22Rv1 (cell line): Measurements from ENCODE around the gene TNFRSF17.
"Not testable (repeated sequence)": the region's sequence is repeated elsewhere in the genome, so short reads cannot be mapped to it uniquely, and the experiment has no call there.

ENCODE experiments used
- ZFX ChIP-seq: fragments of 450-650 bp; IDR thresholded peaks from 2 replicates; pipeline ENCODE4 v1.6.1; 2017; ENCODE audit warnings: antibody characterized with exemption, borderline replicate concordance
- TF ChIP-seq, protein P1 (sequence below): fragments of 450-650 bp; IDR thresholded peaks from 2 replicates; pipeline ENCODE4 v1.5.1; 2017; ENCODE audit warnings: mild to moderate bottlenecking

DNA sequence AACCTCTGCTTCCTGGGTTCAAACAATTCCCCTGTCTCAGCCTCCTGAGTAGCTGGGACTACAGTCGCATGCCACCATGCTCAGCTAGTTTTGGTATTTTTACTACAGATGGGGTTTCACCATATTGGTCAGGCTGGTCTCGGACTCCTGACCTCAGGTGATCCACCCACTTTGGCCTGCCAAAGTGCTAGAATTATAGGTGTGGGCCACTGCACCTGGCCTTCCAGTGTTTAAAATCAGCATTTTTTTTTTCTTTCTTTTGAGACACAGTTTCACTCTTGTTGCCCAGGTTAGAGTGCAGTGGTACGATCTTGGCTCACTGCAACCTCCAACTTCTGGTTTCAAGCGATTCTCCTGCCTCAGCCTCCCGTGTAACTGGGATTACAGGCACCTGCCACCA, 5.3 kb downstream of the TNFRSF17 start:
- TF ChIP-seq, protein P1, sequence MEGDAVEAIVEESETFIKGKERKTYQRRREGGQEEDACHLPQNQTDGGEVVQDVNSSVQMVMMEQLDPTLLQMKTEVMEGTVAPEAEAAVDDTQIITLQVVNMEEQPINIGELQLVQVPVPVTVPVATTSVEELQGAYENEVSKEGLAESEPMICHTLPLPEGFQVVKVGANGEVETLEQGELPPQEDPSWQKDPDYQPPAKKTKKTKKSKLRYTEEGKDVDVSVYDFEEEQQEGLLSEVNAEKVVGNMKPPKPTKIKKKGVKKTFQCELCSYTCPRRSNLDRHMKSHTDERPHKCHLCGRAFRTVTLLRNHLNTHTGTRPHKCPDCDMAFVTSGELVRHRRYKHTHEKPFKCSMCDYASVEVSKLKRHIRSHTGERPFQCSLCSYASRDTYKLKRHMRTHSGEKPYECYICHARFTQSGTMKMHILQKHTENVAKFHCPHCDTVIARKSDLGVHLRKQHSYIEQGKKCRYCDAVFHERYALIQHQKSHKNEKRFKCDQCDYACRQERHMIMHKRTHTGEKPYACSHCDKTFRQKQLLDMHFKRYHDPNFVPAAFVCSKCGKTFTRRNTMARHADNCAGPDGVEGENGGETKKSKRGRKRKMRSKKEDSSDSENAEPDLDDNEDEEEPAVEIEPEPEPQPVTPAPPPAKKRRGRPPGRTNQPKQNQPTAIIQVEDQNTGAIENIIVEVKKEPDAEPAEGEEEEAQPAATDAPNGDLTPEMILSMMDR: not testable (repeated sequence)
- TF ChIP-seq ZFX: not testable (repeated sequence)
